Loucy (cell line): Measurements from ENCODE around the gene CLEC14A.

Source experiments
- CTCF ChIP-seq: fragments of 200-600 bp; sonication (generic); conservative IDR thresholded peaks from 2 replicates; pipeline ENCODE4 v1.5.1; 2014; ENCODE audit warnings: mild to moderate bottlenecking, antibody characterized with exemption, low read length
- EZH2phosphoT487 ChIP-seq: fragments of 200-600 bp; IDR thresholded peaks from 2 replicates; pipeline ENCODE4 v1.6.1; 2018; ENCODE audit warnings: antibody characterized with exemption, mild to moderate bottlenecking, moderate library complexity, borderline replicate concordance

GRCh38 chr14:38285962-38286361 is 30.1 kb upstream of the CLEC14A start:
- TF ChIP-seq CTCF (no peak), EZH2phosphoT487 (no peak)
